ENCODE data around the gene EIF3J. TPM values are rescaled to one million over a fixed set of nuclear protein-coding genes. Genes with fewer than 3 reads are reported as not detected.
"Not testable (repeated sequence)": the region's sequence is repeated elsewhere in the genome, so short reads cannot be mapped to it uniquely, and the experiment has no call there.

Gene EIF3J
- total RNA-seq, 1 donor from 2014 or later = 68.9 TPM

- ATAC-seq = no peak
- DNase-seq (ENCODE audit: low spot score) = no peak
- intact Hi-C loops (cut with DNase I) = no loop called here
Measured at GRCh38 chr15:44537735-44538240, 841 bp downstream of the EIF3J start.

DNA sequence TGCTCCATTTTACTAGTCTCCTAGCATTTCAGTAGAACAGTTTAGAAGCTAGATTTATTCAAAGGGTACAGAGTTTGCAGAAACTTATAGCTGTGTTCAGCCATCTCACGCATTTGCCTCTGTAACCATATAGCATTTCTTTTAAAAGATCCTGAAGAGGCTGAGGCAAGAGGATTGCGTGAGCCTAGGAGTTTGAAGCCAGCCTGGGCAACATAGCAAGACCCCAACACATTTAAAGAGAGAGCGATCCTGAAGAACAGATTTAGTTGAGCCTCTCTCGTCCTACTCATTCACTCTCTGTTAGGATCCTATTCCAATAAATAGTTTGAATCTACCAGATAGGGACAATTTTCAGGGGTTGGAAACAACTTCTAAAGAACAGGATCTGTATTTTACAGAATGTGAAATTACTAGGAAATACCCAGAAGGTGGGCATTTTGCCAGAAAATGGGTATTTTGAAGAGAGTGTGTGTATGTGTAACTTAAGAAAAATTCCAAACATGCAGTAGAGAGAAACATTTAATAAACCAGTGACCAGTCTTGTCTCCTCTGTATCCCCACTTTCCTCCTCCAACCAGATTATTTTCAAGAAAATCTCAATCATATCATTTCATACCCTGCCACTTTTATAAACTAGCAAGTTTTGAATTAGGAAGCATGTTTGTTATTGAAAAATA, 4.5 kb downstream of the EIF3J start:
- no peak for DNase-seq (ENCODE audit: low spot score)
- intact Hi-C loops (cut with DNase I) = no loop called here
- no peak for ATAC-seq

GRCh38 chr15:44542596-44542995, 5.6 kb downstream of the EIF3J start:
- intact Hi-C loops (cut with DNase I) = no loop called here
- no peak for DNase-seq (ENCODE audit: low spot score)
- ATAC-seq = no peak

DNA sequence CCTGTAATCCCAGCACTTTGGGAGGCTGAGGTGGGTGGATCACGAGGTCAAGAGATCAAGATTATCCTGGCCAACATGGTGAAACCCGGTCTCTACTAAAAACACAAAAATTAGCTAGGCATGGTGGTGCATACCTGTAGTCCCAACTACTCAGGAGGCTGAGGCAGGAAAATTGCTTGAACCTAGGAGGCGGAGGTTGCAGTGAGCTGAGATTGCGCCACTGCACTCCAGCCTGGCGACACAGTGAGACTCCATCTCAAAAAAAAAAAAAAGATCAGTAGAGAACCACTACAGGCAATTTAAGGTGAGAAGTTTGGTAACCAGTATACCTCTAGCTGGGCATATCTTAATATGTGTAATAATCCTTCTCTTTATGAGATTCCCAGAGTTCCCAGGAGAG, 7.8 kb downstream of the EIF3J start:
- intact Hi-C loops (cut with DNase I); ATAC-seq; DNase-seq (ENCODE audit: low spot score): not testable (repeated sequence)

- no peak for ATAC-seq
- no peak for DNase-seq (ENCODE audit: low spot score)
- intact Hi-C loops (cut with DNase I) = no loop called here
Measured at GRCh38 chr15:44545913-44546802, 9.2 kb downstream of the EIF3J start.

DNA sequence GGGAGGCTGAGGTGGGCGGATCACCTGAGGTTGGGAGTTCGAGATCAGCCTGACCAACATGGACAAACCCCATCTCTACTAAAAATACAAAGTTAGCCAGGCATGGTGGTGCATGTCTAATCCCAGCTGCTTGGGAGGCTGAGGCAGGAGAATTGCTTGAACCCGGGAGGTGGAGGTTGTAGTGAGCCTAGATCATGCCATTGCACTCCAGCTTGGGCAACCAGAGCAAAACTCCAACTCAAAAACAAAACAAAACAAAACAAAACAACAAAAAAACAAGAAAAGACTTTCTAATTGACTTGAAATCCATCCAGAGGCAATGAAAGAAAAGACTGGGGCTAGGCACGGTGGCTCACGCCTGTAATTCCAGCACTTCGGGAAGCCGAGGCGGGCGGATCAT, 12.2 kb downstream of the EIF3J start:
- ATAC-seq; intact Hi-C loops (cut with DNase I); DNase-seq (ENCODE audit: low spot score): not testable (repeated sequence)

GRCh38 chr15:44550256-44550655, 13.3 kb downstream of the EIF3J start:
- intact Hi-C loops (cut with DNase I) = no loop called here
- ATAC-seq = no peak
- no peak for DNase-seq (ENCODE audit: low spot score)

- ATAC-seq = no peak
- intact Hi-C loops (cut with DNase I) = no loop called here
- no peak for DNase-seq (ENCODE audit: low spot score)
Measured at GRCh38 chr15:44550734-44551133, 13.8 kb downstream of the EIF3J start.

DNA sequence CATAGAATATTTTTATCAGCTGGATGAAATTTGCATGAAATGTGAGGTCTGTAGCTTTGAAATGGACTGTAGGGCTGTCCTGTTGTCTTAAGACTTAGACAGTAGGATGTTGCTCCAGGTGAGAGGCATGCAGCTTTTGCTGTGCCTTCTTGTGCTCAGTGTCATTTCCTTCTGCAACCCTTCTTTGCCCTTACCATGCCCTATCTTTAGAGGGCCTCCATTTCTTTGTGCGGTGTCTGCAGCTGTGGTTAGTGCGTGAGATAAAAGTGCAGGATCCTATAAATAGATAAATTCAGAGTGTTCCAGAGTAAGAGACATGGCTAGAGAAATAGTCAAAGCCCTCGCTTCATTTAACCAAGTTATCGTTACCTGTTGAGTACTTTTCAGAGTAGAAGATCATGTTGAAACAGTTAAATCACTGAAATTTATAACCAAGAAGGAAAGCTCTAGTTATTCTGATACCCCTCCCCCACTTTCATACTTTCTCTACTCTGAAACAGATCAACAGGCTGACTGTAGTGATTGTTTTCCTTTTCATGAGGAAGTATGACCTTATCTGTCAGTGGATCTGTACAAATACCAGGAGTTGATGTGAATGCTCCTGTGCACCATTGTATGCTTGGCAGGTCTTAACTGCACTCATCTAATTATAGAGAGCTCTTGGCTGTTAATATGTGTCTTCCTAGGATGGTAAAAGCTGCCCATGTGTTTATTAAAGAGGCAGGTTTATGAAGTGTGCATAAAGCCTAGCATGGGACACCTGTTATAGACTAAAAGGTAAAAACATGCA, 18.2 kb downstream of the EIF3J start:
- ATAC-seq (no peak), DNase-seq (ENCODE audit: low spot score) (no peak)
- intact Hi-C loops (cut with DNase I) = no loop called here

DNA sequence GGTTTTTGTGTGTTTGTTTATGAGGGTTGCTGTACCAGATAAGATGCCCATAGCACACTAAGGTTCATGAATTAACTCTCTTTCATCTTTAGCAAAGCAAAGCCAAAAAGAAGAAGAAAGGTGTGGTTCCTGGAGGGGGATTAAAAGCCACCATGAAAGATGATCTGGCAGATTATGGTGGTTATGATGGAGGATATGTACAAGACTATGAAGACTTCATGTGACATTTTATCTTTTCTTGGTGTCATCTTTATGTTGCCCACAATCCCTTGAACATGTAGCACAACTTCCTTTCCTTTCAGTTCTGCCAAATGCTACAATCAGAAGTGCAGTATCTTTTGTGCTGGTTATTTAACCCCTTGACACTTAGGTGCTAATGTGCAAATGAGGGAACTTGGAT, 24.0 kb downstream of the EIF3J start:
- ATAC-seq; intact Hi-C loops (cut with DNase I); DNase-seq (ENCODE audit: low spot score): not testable (repeated sequence)

GRCh38 chr15:44565387-44566154, 28.6 kb downstream of the EIF3J start:
- intact Hi-C loops (cut with DNase I) = no loop called here
- no peak for ATAC-seq

GRCh38 chr15:44566155-44566540, 29.2 kb downstream of the EIF3J start:
- DNase-seq (ENCODE audit: low spot score) (no peak), ATAC-seq (no peak)
- intact Hi-C loops (cut with DNase I) = no loop called here

More at GRCh38 chr15:44565387-44566154, 28.6 kb downstream of the EIF3J start:
- no peak for DNase-seq (ENCODE audit: low spot score)

- DNase-seq (ENCODE audit: low spot score) (no peak), ATAC-seq (no peak)
- intact Hi-C loops (cut with DNase I) = no loop called here
Measured at GRCh38 chr15:44568338-44568737, 31.4 kb downstream of the EIF3J start.

- no peak for ATAC-seq
- intact Hi-C loops (cut with DNase I) = no loop called here
- DNase-seq (ENCODE audit: low spot score) = no peak
Measured at GRCh38 chr15:44569316-44569715, 32.4 kb downstream of the EIF3J start.

DNA sequence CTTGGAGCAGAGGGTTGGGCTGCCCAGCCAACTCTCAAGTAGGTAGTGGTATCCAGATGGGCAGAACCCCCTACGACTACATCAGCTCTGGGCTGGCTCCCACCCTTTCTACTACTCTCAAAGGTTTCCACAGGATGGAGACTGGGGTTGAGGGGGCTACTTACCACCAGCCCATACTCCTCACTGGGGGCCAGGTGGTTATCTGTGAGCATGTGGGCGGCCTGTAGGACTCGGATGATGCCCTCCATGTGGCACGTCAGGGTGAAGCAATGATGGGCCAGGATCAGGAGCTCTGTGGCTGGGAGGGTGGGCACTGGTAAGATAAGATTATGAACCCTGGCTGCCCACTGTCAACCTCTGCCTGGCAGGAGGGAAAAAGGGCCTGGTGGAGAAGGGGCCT, 33.4 kb downstream of the EIF3J start:
- DNase-seq (ENCODE audit: low spot score) (no peak), ATAC-seq (no peak)
- intact Hi-C loops (cut with DNase I) = no loop called here

- DNase-seq (ENCODE audit: low spot score) (no peak), ATAC-seq (no peak)
- intact Hi-C loops (cut with DNase I) = no loop called here
Measured at GRCh38 chr15:44573386-44573785, 36.4 kb downstream of the EIF3J start.

GRCh38 chr15:44574734-44575133, 37.8 kb downstream of the EIF3J start:
- intact Hi-C loops (cut with DNase I) = no loop called here
- DNase-seq (ENCODE audit: low spot score) = no peak
- no peak for ATAC-seq

DNA sequence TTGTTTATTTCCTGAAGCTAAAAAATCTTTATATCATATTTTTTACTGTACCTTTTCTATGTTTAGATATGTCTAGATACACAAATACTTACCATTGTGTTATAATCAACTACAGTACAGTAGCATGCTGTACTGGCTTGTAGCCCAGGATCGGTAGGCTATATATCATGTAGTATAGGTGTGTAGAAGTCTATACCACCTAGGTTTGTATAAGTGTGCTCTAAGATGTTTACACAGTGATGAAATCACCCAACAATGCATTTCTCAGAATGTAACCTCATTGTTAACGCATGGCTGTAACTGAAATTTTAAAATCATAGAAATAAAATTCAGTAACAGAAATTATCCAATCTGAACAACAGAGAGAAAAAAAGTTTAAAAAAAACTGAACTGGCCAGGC, 43.2 kb downstream of the EIF3J start:
- ATAC-seq = no peak
- intact Hi-C loops (cut with DNase I) = no loop called here

More for the DNA sequence above, 43.2 kb downstream of the EIF3J start:
- no peak for DNase-seq (ENCODE audit: low spot score)

Data from sciatic nerve (tissue), 2 donors.